Fibroblast of pulmonary artery (primary cell): ENCODE data around the gene QKI.
"Not testable (repeated sequence)": the region's sequence is repeated elsewhere in the genome, so short reads cannot be mapped to it uniquely, and the experiment has no call there.

Experiments used
- DNase-seq: peaks from one replicate; pipeline ENCODE4 v3.0.0-alpha.2; 2010; ENCODE audit warnings: low read depth
- H3K4me3 ChIP-seq: replicated peaks from 2 replicates; pipeline ENCODE4 v1.5.1; 2011; ENCODE audit warnings: low read depth, mild to moderate bottlenecking, control low read depth, low read length, moderate library complexity
- CTCF ChIP-seq: IDR thresholded peaks from 2 replicates; pipeline ENCODE4 v1.5.1; 2011; ENCODE audit warnings: mild to moderate bottlenecking, control low read depth, low read length, inconsistent platforms; ENCODE audit errors: missing control alignments

Gene QKI

GRCh38 chr6:163428373-163428772 lies 13.9 kb downstream of the QKI start:
- no peak for DNase-seq

DNA sequence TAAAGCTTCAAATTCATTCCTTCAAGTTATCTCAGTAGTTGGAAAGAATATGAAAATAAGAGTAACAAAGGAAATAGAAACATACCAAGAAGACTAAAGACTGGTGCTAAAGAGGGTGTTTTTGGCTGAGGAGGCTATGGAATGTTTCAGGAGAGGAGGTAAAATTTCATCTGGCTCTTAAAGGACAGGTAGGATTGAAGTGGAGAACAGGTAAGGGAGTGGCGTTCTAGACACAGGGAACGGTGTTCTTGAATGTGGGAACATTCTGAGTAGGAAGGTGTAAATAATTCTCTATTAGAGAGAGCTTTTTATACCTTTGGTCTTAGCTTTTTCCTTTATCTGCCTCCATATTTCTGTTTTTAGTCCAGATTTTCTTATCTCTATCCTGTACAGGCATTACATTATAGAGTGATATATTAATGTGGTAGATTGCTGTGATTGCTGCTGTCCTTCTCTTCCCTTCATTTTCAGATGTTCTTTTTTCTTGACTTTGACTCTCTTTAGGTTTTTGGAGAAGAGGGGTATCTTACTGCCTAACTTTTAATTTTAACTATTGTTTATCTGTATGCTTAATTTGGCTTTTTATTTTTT lies 15.4 kb downstream of the QKI start:
- TF ChIP-seq CTCF: no peak
- no peak for DNase-seq
- no peak overlapping the region for H3K4me3 ChIP-seq

More at GRCh38 chr6:163428373-163428772, 13.9 kb downstream of the QKI start:
- no peak overlapping the region for H3K4me3 ChIP-seq
- no peak for TF ChIP-seq CTCF

DNA sequence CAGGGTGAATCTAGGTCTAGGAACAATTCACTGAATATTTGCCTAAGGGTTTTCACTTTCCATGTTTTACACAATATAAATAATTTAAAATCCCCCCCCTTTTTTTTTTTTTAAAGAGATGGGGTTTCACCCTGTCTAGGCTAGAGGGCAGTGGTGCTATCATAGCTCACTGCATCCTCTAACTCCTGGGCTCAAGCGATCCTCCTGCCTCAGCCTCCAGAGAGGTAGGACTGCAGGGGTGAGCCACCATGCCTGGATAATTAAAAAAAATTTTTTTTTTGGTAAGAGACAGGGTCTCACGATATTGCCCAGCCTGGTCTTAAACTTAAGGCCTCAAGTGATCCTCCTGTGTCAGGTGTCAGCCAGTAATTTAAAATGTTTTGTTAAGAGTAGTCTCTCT lies 17.8 kb downstream of the QKI start:
- no peak for DNase-seq
- no peak for TF ChIP-seq CTCF
- no peak overlapping the region for H3K4me3 ChIP-seq

DNA sequence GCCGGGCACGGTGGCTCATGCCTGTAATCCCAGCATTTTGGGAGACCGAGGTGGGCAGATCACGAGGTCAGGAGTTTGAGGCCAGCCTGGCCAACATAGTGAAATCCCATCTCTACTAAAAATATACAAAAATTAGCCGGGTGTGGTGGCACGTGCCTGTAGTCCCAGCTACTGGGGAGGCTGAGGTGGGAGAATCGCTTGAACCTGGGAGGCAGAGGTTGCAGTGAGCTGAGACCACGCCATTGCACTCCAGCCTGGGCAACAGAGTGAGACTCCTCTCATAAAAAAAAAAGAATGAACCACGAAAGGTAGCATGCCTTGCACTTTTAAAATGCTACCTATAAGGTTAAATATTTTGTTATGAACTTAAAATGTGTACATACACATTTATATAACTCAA lies 19.0 kb downstream of the QKI start:
- not testable (repeated sequence) for DNase-seq, H3K4me3 ChIP-seq

GRCh38 chr6:163435023-163435422 lies 20.5 kb downstream of the QKI start:
- no peak overlapping the region for H3K4me3 ChIP-seq

GRCh38 chr6:163436843-163437242 lies 22.3 kb downstream of the QKI start:
- no peak for DNase-seq
- H3K4me3 ChIP-seq: no peak overlapping the region
- TF ChIP-seq CTCF: no peak

More at GRCh38 chr6:163435023-163435422, 20.5 kb downstream of the QKI start:
- no peak for TF ChIP-seq CTCF
- DNase-seq: no peak

GRCh38 chr6:163437466-163437865 lies 22.9 kb downstream of the QKI start:
- no peak for DNase-seq
- no peak for TF ChIP-seq CTCF
- H3K4me3 ChIP-seq: no peak overlapping the region
